Epidermal melanocyte (primary cell): Measurements from ENCODE around the gene GLRB.
"Not testable (repeated sequence)": the region's sequence is repeated elsewhere in the genome, so short reads cannot be mapped to it uniquely, and the experiment has no call there.

Experiments used
- DNase-seq: peaks from one replicate; pipeline ENCODE4 v3.0.0; 2011; ENCODE audit warnings: low spot score; ENCODE audit not compliant: insufficient read length

GLRB gene

GRCh38 chr4:157075811-157076577, at the start of gene GLRB:
TSS of gene GLRB (plus strand) at chr4:157076150. CDS start at chr4:157078025, 1,875 bp downstream.
- peak; percentile 24 for DNase-seq

- no peak for DNase-seq
Observed at GRCh38 chr4:157035471-157035870, 40.5 kb upstream of the GLRB start.

GRCh38 chr4:157040405-157040804, 35.5 kb upstream of the GLRB start:
- no peak for DNase-seq

GRCh38 chr4:157043131-157043530, 32.8 kb upstream of the GLRB start:
- DNase-seq, result peak; percentile 21

GRCh38 chr4:157045507-157046127, 30.3 kb upstream of the GLRB start:
- DNase-seq, result peak; percentile 41

GRCh38 chr4:157048248-157048647, 27.7 kb upstream of the GLRB start:
- no peak for DNase-seq

GRCh38 chr4:157050561-157050960, 25.4 kb upstream of the GLRB start:
- DNase-seq, result no peak

- DNase-seq, result no peak
Observed at GRCh38 chr4:157052429-157053040, 23.4 kb upstream of the GLRB start.

GRCh38 chr4:157057218-157057617, 18.7 kb upstream of the GLRB start:
- DNase-seq, result no peak

GRCh38 chr4:157058899-157059298, 17.1 kb upstream of the GLRB start:
- not testable (repeated sequence) for DNase-seq

- no peak for DNase-seq
Observed at GRCh38 chr4:157072002-157072401, 3.9 kb upstream of the GLRB start.

GRCh38 chr4:157075401-157075800, 549 bp upstream of the GLRB start:
- DNase-seq, result no peak

- no peak for DNase-seq
Observed at GRCh38 chr4:157076578-157076947, 613 bp downstream of the GLRB start.

GRCh38 chr4:157079441-157079840, 3.5 kb downstream of the GLRB start:
- DNase-seq, result no peak

GRCh38 chr4:157080605-157081004, 4.7 kb downstream of the GLRB start:
- DNase-seq, result no peak

GRCh38 chr4:157095716-157096115, 19.8 kb downstream of the GLRB start:
- no peak for DNase-seq

- DNase-seq, result no peak
Observed at GRCh38 chr4:157096439-157096838, 20.5 kb downstream of the GLRB start.

GRCh38 chr4:157099506-157099905, 23.6 kb downstream of the GLRB start:
- DNase-seq, result no peak

- no peak for DNase-seq
Observed at GRCh38 chr4:157104541-157104940, 28.6 kb downstream of the GLRB start.

GRCh38 chr4:157114671-157115070, 38.7 kb downstream of the GLRB start:
- DNase-seq, result no peak

- DNase-seq, result no peak
Observed at GRCh38 chr4:157115613-157116335, 39.8 kb downstream of the GLRB start.

GRCh38 chr4:157121401-157121800, 45.5 kb downstream of the GLRB start:
- no peak for DNase-seq
